HG03064 (cell line): Measurements from ENCODE around the gene SERF1B.
"Not testable (repeated sequence)": the region's sequence is repeated elsewhere in the genome, so short reads cannot be mapped to it uniquely, and the experiment has no call there.

Experiments used
- ATAC-seq: cut with Tn5 transposase; IDR thresholded peaks from one replicate; pipeline ENCODE4 v1.9.1; 2021; ENCODE audit warnings: low read depth; ENCODE audit not compliant: unreplicated experiment

The SERF1B gene

GRCh38 chr5:70025106-70025844 is at the start of gene SERF1B:
Gene SERF1B, plus strand, starts transcription at chr5:70025251. Its CDS starts 201 bp downstream, at chr5:70025452.
- ATAC-seq, result peak; percentile 81

- not testable (repeated sequence) for ATAC-seq
Observed at GRCh38 chr5:69991713-69992112, 33.3 kb upstream of the SERF1B start.

- ATAC-seq, result not testable (repeated sequence)
Observed at GRCh38 chr5:69995535-69995934, 29.5 kb upstream of the SERF1B start.

GRCh38 chr5:70020660-70021059 is 4.4 kb upstream of the SERF1B start:
- ATAC-seq, result not testable (repeated sequence)

- ATAC-seq, result peak; percentile 17
Observed at GRCh38 chr5:70025845-70026145, 744 bp downstream of the SERF1B start.

- ATAC-seq, result not testable (repeated sequence)
Observed at GRCh38 chr5:70031204-70031603, 6.2 kb downstream of the SERF1B start.

GRCh38 chr5:70041411-70041810 is 16.4 kb downstream of the SERF1B start:
- ATAC-seq, result not testable (repeated sequence)

GRCh38 chr5:70049790-70050142 is 24.7 kb downstream of the SERF1B start:
- peak; percentile 12 for ATAC-seq

GRCh38 chr5:70056289-70056942 is 31.4 kb downstream of the SERF1B start:
- not testable (repeated sequence) for ATAC-seq

- not testable (repeated sequence) for ATAC-seq
Observed at GRCh38 chr5:70057140-70057539, 32.1 kb downstream of the SERF1B start.

GRCh38 chr5:70077632-70078031 is 52.6 kb downstream of the SERF1B start:
- ATAC-seq, result not testable (repeated sequence)

GRCh38 chr5:70088907-70089464 is 63.9 kb downstream of the SERF1B start:
- not testable (repeated sequence) for ATAC-seq

- not testable (repeated sequence) for ATAC-seq
Observed at GRCh38 chr5:70091776-70092175, 66.7 kb downstream of the SERF1B start.
